ENCODE results near the gene MEF2B.

The MEF2B gene

DNA sequence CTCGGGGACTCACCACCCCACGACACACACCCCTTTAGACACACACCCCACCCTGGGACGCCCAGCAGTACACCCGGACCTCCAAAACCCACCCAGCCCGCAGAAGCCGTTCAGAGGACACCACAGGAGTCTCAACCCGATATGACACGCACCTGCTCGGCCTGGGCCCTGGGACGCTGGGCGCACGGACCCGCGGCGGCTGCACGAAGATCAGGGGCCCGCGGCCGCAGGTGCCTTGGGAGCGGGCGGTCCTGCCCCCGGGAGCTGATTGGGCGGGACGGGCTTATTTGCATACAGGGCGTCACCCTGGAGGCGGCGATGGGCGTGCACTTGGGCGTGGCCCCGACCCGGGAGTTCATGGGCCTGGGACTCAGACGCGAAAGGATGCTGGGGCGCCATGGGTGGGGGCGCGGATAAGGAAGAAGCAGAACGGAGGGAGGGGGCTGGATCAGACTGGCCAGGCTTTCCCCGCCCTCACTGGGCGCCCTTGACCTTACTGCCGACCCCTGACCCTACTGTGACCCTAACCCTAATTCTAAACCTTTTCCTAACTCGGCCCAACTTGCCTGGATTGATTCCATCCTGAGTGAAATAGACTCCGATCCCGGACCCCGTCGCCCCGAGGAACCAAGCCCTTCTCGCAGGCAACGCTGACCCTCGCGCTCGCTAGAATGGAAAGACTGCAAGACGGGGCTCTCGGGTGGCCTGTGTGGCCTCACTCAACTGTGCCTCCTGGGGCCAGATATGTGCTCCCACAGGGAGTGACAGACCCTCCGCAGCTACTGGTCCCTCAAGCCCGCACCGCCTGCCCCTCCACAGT is at the start of gene MEF2B:
Gene MEF2B (minus strand): TSS at position 211 of the 820 bp plus-strand sequence. CDS start 19,528 bp downstream, outside the sequence.
- DNase-seq, result no peak

DNA sequence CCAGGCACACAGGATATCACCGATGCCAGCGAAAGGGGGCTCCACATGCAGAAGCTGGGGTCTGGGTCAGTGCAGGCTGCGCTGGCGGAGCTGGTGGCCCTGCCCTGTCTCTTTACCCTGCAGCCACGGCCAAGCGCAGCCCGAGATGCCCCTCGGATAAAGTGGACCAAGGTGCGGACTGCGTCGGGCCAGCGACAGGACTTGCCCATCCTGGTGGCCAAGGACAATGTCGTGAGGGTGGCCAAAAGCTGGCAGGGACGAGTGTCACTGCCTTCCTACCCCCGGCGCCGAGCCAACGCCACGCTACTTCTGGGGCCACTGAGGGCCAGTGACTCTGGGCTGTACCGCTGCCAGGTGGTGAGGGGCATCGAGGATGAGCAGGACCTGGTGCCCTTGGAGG is 48.8 kb upstream of the MEF2B start:
- DNase-seq, result no peak

DNA sequence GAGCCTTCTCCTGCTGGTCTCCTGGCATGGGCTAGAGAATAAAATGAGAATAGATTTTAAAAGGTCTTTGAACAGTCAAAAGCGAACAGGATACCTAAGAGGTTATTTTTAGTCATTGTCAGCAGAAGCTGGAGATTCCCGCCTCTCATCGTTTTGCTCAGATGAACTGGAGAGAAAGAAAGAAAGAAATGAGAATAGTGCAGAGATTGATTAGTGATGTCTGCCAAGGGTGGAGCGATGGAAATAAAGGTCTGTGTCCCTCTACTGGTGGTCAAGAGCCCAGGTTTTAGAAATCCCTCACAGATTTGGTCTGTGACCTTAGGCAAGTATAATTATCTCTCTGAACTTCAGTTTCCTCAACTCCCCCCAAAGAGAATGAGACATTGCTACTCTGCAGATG is 47.0 kb upstream of the MEF2B start:
- DNase-seq, result no peak

DNA sequence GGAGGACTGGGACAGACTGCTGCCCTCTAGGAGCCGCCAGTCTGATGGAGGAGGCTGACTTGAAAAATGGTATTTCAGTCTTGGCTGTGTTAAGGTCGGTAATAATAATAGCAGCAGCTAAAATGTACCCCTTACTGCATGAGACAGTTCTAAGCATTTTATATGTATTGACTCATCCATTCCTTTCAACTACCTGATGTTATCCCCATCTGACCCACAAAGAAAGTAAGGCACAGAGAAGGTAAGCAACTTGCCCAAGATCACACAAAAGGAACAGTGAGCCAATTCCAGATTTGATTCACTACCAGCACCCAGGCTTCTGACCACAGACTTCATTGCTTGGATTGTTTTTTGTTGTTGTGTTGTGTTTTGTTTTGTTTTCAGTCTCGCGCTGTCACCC is 45.7 kb upstream of the MEF2B start:
- no peak for DNase-seq

DNA sequence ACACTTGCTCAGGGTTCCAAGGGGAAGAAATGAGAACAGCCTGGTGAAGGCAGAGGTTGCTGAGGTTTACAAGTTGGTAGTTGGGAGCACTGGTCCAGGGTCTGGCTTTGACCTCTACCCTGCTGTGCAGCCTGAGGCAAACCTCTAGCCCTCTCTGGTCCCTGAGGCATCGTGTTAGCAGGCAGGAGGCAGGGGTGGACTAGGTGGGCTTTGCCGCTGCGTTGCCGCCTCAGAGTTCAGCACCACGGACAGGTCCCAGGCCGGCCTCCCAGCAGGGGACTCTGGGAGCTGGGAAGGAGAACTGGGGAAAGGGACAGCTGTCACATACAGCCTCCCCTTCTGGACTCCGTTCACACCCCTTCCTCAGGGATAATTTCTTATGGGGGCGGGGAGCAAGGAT is 44.8 kb upstream of the MEF2B start:
- no peak for DNase-seq

DNA sequence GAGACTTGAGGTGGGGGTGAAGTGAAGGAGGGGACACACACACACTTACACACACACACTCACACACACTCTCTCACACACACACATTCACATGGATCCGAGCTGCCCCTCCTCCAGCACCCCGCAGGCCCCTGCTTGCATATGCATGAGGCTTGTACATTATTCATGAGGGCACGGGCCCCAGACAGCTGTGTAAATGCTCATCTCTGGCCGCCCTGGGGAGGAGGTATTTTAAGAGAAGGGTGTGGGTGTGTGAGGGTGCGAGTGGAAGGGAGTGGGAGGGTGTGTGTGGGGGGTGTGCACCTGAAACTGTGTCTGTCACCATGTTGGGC is 44.1 kb upstream of the MEF2B start:
- DNase-seq, result no peak

DNA sequence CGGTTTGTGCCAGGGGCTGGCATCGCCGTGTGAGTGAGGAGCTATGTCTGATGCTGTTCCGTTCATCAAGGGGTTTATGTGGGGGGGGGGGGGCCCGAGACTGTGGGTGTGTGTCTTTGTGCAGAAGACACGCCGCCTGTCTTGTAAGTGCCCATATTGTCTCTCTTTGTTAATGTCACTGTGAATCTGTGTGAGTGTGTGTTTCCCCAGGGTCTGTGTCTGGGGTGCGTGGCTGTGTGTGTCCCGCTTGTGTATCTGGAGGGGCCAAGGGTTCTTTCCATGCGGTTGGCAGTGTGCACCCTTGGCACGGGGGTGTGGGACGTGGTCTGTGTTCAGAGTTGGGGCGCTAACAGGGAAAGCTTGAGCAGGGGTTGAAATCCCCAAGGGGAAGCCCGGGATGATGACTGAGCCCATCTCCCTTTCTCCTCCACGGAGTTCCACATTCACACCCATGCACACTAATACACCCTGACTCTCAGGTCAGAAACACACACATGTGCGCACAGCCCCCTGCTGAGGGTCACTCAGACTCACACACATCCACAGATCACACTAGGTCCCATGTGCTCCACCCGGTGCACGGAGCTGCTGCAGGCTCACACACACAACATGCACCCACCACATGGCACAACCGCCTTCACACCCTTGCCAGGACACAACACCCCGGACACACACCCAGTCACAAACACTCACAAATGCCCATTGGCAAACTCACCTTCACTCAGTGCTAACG is 43.5 kb upstream of the MEF2B start:
- DNase-seq, result no peak

DNA sequence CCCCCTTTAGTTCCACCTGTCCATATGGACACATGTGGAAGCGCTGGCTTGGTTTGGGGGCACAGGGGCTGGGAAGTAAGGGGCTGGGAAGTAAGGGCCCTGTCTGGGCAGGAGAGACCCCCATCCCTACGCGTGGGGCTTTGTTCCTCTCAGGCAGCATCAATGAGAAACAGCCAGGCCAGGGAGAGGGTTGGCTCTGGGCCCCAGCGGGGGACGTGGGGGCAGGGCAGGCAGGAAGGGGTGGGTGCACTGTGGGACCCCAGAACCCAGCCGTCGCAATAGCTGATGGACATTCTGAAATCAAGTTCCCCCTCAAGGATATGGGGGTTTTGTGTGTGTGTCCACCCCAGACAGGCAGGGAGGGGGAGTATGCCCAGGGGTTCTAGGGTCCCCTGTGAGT is 42.9 kb upstream of the MEF2B start:
- no peak for DNase-seq

DNA sequence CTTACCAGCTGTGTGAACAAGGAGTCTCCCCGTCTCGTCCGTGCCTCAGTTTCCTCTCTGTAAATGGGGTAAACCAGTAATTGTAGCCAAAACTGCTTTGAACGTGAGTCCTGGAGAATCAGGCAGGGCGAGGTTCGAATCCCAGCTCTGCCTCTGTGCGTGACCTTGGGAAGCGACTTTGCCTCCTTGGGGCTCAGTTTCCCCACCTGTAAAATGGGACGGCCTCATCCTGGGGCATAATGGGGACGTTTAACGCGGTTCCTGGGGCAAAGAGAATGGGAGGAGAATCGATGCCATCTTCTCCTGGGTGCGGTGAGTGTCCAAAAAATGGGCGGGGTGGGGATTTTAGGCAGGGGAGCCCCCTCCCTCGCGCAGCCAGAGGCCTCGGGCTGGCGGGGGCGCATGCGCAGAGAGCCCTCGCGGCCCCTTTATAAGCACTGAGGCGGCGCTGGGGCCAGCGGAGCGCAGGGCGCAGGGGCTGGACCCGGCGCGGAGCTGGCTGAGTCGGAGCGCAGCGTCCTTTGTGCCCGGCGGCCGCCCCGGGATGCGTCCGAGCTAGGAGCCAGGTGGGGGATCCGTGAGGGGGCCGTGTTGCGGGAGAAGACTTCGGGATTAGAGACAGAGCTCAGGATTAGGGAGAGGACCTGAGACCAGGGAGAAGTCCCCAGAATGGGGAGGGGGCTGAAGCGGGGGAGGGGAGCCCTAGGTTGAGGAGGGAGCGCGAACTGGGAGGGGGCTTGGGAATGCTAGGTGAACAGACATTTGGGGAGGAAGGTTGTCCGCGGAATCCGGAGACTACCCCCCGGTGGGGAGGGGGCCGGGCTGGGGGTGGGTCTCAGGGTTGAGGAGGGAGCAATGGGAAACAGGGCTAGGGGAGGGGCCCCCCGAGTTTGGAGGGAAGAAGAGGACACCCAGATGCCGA is 41.7 kb upstream of the MEF2B start, which contains the start of gene NCAN:
Gene NCAN (plus strand): TSS at position 460 of the 922 bp plus-strand sequence. CDS start 4,996 bp downstream, outside the sequence.
- DNase-seq, result no peak

DNA sequence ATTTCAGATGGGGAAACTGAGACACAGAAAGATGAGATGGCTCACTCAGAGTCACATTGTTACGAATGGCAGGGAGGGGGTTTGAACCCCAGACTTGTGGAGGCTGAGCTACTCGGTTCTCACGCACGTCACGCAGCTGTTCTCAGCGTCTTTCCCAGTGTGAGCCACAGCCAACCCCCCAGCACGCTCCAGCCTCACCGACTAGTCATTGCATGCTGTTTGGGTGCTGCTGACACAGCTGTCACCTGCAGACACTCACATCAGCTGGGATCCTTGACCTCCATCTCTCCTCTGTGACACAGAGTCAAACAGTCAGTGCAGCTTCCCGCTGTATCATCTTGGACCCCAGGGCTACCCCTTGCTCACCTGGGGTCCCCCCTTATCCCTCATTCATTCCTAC is 39.3 kb upstream of the MEF2B start:
- DNase-seq, result no peak

DNA sequence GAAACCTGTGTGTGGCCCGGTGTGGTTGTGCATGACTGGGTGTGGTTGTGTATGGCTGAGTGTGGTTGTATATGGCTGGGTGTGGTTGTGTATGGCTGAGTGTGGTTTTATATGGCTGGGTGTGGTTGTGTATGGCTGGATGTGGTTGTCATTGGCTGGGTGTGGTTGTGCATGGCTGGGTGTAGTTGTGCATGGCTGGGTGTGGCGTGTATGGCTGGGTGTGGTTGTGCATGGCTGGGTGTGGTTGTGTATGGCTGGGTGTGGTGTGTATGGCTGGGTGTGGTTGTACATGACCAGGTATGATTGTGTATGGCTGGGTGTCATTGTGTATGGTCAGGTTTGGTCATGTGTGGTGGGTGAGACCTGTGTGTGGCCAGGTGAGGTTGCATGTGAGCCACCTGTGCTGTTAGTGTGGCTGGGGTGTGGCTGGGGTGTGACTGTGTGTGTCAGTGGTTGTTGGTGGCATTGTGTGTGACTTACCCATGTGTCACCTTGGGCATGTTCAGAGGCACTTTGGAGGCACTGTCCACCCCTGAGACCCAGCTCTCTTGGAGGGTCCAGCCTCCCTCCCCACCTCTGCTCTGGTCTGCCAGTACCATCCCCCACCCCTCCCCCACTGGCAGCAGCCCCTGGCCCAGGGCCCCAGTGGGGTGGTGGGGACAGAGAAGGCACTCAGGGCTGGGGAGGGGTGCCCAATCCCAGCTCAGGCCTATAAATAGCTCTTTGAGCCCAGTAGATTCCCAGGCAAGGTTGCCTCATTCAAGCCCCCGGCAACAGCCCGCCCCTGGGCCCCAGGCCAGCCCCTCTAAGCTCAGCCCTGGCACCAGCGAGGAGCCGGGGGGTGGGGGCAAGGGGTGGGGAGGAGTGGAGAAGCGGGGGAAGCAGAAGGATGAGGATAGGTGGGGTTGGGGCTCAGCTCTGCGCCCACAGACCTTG is 37.8 kb upstream of the MEF2B start:
- no peak for DNase-seq

DNA sequence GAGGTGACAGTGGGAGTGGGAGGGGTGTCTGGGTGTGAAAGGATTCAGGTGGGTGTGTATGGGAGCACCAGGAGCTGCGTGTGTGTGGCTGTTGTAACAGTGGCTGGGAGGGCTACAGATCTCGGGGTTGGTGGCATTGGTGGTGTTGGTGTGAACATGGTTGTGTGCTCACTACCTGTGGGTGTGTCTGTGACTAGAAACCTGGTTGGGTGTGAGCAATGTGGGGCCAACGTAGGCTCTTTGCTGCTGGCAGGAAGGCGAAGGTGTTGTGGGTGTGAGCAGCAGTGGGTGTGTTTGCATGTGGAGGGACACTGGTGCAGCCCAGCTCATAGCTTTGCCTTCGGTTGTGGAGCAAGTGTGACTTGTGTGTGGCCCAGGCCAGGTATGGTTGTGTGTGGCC is 36.9 kb upstream of the MEF2B start:
- no peak for DNase-seq

DNA sequence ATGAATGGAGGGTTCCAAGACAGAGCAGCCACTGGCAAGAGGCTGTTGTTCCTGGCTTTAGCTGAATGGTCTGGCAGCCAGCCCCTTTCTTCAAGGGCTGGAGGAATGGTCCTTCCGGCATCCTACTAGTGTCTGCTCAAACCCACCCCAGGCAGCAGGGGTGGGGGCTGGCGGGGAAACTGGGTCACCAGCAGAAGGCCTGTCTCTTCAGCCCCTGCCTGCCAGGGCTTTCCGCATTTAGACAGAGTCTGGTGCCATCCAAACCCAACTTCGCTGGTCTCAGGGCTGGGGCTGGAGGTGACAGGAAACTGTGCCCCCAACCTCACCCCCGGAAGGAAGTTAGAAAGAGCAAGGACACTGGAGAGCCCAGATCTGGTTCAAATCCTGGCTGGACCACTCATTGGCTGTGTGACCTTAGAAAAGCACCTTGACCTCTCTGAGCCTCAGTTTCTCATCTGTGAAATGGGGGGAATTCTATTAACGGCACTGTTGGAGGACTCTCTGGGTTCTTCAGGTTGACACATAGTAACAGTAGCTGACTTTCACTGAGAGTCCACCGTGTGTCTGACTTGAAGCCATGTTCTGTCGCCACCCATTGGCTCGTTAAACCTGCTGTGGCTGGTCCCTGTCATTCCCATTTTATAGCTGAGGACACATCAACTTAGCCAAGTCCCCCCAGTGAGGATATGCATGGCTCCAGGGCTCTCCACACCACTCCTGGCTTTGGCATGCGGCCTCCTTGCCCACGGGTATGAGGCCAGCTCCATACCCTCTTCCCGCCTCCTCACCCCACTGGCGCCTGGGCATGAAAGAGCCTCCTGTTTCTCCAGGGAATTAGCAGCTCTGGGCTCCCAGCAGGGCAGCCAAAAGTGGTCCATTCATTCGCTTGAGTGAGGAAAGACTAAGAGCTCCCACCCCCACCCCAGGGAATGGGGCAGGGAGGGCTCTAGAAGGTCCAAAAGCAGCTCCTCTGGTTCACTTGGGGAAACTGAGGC is 35.6 kb upstream of the MEF2B start:
- no peak for DNase-seq

DNA sequence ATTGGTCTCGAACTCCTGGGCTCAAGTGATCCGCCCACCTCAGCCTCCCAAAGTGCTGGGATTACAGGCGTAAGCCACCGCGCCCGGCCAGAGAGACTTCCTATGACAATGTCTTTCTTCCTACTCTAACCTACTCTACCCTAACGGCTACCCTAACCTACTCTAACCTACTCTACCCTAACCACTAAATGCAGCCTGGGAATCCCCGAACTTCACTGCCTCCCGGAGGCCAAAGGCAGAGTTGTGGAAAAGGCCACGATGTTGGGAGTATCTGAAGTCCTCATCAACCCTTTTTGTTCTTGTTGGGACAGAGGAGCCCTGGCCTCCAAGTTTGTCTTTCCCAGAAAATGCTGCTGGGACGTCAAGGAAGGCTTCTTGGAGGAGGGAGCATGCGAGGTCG is 34.1 kb upstream of the MEF2B start:
- no peak for DNase-seq

DNA sequence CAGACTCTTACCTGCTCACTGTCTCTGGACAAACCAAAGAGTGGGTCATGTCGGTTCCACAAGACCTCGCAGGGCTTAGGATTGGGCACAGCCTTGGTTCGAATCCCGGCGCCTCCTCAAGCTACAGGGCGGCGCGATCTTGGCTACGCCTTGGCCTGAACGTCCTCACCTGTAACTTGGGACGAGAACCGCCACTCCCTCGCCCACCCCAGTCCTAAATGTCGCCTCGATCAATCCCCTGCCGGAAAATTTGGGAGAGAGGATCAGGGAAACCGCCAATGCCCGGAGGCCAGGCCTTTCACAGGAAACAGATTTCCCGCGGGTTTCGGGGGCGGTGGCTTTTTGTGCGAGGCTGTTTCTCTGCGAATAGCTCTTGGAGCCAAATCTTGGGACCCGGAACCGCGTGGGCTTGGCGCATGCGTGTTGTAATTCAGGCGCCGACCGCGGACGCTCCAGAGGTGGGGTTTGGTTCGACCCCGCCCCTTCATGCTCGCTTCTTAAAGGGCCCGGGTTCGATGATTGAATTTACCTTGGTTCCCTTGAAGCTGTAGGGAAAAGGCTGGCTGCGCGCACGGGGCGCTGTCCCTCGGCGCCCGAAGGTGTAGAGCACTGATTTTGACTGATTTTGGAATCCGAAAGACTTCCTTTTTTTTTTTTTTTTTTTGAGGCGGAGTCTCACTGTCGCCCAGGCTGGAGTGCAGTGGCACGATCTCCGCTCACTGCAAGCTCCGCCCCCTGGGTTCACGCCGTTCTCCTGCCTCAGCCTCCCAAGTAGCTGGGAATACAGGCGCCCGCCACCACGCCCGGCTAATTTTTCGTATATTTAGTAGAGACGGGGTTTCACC is 33.2 kb upstream of the MEF2B start, which contains the start of gene NR2C2AP:
Gene NR2C2AP (minus strand): TSS at position 403 of the 845 bp plus-strand sequence. CDS start 354 bp downstream, at position 49.
- peak; percentile 66 for DNase-seq

DNA sequence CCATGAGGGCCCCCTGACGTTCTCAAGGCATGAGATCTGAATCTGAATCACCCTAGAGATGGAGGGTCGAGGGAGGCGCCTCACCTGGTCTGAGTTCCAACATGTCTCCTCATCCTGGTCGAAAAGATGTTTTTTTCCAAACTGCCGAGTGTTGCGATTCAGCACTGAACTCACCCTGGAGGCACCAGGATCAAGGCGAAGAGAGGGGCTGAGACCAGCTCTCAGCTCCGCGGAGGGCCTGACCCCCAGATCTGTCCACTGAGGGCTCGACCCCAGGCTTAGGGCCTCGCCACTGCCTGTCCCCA is 32.6 kb upstream of the MEF2B start:
- no peak for DNase-seq

DNA sequence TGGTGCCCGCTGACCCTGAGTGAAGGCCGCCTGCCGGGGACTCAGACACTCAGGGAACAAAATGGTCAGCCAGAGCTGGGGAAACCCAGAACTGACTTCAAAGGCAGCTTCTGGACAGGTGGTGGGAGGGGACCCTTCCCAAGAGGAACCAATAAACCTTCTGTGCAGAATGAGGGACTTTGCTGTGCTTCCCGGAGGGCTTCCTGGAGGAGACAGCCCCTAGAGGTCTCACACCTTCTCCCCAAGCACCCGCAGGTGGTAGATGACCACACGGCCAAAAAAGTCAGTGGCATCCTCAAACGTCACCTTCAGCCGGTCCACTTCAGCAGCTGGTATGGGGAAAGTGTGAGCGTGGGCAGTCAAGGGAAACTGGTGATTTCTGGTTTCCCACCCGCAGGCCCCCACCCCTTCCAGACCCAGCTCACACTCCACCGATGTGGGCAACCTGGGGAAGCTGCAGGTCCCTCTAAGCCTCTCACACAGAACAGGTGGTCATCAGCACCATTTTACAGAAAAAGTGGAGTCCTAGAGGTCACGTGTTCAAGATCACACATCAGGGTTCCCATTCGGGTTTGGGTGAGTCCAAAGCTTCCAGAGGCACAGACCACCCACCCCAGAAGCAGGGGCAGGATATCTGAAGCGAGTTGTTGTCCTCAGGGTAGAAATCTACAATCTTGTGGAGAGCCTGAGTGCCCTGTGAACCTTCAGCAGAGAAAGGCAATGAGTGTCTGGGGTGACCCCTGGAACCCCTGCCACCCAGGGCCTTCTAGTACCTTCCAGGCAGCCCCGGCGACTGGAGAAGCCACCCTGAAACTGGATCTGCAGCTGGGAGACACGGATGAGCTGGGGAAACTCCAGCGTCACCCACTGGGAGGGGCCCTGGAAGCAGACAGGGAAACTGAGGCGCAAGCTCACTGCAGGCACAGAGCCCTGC is 31.9 kb upstream of the MEF2B start:
- no peak for DNase-seq

DNA sequence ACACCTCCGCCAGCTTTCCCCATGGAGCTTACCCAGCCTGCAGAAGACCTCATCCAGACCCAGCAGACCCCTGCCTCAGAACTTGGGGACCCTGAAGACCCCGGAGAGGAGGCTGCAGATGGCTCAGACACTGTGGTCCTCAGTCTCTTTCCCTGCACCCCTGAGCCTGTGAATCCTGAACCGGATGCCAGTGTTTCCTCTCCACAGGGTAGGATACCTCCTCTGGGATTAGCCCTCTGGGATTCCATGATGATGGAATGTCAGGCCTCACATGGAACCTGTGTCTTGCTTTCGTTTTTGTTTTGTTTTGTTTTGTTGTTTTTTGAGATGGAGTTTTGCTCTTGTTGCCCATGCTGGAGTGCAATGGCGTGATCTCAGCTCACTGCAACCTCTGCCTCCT is 23.9 kb upstream of the MEF2B start:
- no peak for DNase-seq
